Hindlimb muscle (tissue), 1 donor: Measurements from ENCODE around the gene C13orf46. TPM values are rescaled to one million over a fixed set of nuclear protein-coding genes. Genes with fewer than 3 reads are reported as not detected.
"Not testable (repeated sequence)": the region's sequence is repeated elsewhere in the genome, so short reads cannot be mapped to it uniquely, and the experiment has no call there.

Source experiments
- DNase-seq: peaks from one replicate; pipeline ENCODE4 v3.0.0-alpha.2; 2013
- polyA plus RNA-seq: library from polyadenylated mRNA; unstranded; fragments of 120-200 nt; gene quantifications from one replicate; pipeline ENCODE4 v1.2.1, GENCODE V29; 2013; ENCODE audit not compliant: insufficient read length

C13orf46 gene
- 0.39 TPM for polyA plus RNA-seq

DNA sequence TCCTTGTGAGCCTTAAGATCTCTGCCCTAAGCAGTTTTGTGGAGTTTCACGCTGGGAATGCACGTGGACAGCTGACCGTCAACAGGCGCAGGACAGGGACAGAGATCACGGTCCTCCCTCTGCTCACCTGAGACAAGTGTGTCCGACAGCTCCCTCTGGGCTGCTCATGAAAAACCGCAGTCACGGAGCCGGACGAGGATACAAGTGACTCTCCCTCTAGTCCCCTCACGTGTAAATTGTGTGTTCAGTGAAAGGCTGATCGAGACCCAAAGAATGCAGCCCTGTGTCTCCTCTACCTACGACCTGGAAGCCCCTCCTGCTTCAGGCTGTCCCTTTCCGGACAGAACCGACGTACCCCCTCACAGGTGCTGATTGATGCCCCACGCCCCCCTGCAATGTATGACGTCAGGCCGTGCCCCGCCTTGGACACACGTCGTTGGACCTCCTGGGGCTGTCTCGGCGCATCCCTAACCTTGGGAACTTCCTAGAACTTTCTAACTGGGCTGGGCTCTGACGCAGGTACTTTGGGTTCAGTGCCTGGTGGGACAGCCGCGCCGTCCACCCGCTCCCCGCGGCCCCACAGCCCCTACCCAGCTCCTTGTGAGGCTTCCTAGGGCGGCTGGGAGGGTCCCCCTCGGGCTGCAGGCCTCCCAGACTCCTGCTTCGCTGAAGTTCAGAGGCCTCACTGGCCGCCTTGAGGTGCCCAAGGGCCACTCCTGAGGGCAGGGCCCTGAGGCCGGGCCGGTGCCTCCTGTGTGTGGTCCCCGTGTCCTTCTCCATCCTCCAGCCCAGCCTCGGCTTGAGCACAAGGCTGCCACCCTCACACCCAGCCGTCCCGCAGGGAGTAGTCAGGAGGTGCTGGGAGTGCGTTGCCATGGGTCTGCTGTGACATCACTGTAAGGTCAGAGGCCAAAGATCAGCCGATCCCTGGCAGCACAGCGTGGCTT lies at the start of gene C13orf46:
C13orf46 (minus strand) TSS at position 859 of the 947 bp plus-strand sequence; CDS start at position 780, 79 bp downstream.
- no peak for DNase-seq

DNA sequence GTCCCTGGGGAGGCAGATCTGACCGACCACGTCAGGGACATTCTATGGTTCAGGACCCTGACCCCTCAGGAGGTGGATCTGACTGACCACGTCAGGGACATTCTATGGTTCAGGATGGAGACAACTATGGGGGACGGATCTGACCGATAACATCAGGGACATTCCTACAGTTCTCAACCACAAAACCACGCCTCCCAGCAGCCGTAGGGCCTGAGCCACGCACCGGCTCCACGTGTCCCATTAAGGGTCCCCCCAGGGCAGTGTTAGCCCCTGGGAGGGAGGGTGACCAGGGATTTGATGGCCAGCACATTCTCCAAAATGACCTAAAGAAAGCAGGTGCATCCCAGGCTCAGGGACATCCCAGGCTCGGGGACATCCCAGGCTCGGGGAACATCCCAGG lies 49.0 kb upstream of the C13orf46 start:
- DNase-seq = no peak

DNA sequence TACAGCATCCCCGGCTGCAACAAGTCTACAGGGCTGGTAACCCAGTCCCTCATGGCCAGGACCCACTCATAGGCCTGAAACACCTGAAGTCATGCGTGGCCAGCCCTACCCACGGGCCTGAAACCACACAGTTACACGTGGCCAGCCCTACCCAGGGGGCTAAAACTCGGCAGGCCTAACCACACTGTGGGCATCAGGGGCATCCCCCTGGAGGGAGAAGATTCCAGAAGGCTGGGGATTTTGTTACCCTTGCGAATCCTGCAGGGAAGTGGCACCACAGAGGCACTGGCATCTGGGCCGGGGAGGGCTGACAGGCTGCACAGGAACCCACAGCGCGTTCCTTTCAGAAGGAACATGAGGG lies 48.4 kb upstream of the C13orf46 start:
- DNase-seq = no peak

DNA sequence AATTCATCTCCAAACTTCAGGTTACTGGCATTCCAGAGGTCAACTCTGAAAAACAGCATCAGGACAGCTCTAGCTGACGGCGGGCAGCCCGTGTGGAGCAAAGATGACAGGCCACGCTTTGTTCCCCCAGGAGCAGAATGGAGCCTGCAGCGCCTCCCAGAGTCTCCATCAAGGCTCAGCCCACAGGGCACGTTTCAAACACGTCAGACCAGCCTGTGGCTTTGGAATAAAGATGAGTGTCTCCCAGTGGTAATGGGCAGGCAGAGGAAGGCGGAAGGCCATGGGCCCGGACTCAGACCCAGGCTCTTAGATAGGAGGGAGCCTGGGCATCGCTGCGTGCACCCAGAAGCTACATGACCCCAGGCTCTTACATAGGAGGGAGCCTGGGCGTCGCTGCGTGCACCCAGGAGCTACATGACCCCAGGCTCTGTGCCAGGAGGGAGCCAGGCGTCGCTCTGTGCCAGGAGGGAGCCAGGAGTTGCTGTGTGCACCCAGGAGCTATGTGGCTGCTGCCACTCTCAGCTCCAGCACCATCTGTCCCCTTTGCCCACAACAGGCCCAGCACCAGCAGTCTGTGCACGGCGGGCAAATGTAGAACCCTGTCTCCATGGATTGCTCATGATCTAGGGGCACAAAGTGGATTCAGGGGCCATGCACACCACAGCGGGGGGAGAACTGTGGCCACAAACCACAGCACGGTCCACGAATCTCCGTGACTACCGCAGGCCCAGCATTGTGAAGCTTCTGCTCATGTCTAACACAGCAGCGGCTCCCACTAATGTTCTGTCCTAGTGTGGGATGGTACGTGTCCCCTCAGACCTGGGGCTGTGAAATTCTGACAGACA lies 47.8 kb upstream of the C13orf46 start:
- DNase-seq = no peak

DNA sequence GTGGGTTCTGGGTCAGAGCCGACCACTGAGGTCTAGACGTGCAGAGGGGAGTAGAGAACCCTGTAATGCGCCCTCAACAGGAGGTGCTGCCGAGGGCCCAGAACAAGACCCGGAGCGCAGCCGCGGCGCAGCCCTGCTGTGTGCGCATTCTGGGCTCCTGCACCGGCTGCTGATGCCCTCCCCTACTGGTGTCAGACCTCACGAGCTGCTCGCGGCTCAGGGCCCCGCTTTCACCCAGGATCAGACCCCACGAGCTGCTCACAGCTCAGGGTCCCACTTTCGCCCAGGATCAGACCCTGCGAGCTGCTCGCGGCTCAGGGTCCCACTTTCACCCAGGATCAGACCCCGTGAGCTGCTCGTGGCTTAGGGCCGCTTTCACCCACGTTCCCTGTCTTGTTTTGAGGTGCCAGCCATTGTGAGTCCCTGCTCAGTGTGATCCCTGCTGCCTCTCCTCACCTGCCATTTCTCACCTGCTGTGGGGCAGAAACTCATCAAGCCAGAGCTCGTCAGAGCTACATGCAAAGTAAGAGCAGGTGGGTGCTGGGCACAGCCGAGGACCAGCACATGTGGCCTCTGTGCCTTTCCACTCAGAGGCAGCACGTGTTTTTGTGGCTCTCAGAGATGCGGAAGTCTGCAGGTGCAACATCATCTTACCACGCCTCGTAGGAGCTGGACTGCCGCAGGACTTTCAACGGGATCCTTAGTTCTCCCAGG lies 47.0 kb upstream of the C13orf46 start:
- no peak for DNase-seq

DNA sequence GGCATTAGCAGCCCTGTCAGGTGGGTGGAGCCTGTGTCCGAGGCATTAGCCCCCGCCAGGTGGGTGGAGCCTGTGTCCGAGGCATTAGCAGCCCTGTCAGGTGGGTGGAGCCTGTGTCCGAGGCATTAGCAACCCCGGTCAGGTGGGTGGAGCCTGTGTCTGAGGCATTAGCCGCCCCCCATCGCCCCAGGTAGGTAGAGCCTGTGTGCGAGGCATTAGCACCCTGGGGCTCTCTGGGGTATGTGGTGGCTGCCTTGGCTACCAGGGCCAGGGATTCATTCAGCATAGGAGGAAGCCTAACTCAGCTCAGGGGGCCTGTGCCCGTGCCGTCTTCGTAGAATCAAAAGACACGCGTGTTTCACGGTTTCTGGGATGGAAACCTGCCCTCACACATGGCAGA lies 46.3 kb upstream of the C13orf46 start:
- not testable (repeated sequence) for DNase-seq

DNA sequence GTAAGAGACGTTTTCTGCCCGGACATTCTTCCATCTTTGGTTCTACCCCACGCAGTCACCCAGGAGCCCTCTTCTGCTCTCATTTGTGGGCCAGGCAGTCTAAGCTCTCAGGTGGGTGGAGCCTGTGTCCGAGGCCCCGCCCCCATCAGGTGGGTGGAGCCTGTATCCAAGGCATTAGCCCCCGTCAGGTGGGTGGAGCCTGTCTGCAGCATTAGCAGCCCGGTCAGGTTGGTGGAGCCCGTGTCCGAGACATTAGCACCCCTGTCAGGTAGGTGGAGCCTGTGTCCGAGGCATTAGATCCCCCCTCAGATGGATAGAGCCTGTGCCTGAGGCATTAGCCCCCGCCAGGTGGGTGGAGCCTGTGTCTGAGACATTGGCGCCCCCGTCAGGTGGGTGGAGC lies 45.5 kb upstream of the C13orf46 start:
- no peak for DNase-seq

DNA sequence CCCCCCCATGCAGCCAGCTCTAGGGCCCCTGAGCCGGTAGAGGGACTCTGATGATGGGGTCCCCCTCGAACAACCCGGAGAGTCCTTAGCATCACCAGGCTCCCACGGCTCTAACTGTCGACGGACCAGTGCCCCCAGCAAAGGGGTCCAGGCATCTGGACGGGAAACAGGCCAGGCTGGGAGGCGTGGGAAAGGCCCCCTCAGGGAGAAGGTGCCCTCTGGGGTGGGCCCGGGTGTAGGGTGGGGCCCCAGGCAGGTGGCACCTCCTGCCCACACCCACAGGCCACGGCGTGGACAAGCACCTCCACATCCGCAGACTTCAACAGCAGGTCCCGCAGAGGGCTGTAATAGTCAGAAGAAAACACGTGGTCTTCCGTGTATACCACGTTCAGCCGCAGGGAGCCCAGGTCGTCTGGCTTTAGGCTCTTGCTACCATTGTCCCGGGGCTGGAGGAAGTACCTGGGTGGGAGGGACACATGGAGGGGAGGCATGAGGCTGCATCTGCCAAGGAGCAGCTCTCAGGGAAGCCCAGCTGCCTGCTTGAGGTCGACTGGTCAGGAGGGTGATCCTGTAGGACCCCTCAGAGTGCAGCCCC lies 44.7 kb upstream of the C13orf46 start:
- no peak for DNase-seq

DNA sequence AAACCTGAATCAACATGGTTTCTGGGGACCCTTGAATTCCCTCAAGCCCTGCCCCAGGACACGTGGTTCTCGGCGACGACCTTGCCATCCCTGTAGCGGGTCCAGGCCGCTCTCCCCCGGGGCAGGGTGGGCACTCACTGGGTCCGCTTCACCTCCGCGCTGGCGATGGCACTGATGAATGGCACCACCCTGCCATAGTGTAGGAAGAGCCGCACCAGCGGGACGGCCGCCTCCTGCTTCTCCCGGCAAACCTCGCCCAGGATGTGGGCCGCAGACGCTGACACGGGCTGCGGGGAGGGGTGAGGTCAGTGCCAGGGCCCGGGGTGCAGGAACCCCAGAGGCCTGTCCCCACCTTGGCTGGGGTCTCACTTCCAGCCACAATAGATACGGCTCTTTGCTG lies 44.1 kb upstream of the C13orf46 start:
- DNase-seq = no peak

DNA sequence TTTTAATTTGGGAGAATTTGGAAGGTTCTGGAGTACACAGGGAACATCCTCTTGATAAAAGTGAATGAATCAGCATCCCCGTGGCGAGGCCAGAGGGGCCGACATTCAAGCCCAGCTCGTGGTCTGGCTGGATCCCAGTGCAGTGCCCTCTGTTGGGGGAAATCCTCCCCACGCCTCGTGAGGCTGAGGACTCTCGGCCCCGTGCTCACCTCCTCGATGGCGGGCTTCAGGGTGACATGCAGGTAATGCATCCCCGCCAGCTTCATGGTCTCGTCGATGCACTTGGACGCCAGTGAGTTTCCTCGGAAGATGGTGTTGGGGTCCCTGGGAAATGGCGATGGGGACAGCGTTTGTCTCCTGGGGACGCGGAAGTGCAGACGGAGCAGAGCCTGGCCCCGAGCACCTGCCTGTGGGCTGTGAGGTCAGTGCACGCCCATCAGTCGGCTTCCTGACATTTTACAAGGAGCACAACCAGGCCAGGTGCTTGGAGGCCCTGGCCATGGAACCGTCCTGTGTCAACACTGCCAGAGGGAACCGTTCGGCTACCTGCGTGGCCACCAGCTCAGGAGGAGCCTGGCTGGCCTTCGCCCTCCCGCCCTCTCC lies 43.3 kb upstream of the C13orf46 start:
- DNase-seq = no peak

DNA sequence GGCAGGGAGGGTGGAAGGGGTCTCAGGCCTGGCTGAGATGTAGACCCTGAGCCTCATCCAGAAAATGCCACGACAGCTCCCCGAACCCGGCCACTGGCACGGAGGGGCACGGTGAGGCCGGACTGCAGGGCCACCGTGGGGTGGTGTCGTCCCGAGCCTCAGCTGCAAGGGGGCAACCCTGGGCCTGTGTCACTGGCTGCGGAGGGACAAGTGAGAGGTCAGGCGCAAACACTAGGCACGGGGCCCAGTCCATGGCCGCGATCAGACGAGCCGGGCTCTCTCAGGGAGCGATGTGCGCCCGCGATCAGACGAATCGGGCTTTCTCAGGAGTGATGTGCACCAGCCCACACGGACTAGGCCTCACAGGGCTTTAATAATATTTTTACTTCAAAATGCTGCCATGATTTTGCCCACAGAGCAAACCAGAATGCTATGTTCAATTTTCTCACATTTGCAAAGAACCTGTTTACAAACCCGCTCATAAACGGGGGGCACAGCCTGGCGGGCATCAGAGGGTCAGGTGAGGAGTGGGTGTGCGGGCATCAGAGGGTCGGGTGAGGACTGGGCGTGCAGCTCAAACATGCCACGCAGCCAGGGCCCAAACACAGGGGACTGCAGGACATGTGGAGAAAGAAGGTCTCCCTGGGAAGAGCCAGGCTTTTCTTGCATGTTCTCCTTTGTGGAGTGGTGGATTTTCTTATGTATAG lies 42.6 kb upstream of the C13orf46 start:
- DNase-seq = no peak

DNA sequence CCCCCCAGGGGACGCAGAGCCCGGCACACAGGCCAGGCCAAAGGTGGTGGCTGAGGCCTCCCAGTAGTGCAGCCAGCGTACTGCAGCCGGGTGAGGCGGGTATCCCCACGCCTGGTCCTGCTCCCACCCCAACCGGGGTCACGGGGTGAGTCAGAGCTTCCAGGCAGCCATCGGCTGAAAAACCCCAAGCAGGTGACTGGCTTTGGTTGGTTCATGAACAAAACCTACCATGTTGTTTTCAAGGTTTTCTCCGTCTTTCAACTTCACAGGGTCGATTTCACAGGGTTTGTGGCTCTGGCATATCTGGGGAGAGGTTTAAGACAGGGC lies 42.1 kb upstream of the C13orf46 start:
- no peak for DNase-seq

DNA sequence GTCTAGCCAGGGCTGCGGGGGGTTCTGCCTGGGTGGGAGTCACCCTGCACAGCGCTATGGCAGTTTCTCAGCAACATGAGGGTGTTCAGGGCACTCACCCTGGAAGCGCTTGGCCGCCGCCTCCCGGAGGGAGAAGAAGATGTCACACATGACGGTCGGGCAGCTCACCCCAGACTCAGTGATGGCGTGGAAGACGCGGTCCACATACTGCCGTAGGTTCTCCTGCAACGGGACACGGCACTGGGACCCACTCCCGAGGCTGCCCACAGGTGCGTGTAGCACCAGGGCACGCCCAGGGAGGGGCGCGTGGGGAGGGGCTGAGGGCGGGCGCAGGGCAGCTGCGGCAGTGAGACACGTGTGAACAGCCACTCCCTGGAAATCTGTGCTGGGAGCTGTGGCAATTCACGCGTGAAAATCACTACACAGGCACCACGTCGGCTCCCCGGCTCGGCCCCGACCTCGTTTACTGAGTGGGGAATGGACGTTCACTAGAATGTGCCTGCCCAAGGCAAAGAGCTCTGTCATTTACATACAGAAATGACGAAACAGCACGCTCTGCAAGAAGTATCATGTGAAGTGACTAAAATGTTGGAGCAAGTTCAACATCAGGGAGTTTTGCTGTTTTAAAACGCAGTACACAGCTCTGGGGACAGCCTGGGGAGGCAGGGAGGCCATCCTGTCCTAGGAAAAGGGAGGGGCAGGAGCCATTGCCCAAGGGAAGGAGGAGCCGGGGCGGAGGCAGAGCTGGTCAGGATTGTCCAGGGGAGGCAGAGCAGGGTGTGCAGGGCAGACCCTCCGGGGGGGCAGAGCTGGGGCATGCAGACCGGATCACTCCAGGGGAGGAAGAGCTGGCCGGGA lies 41.5 kb upstream of the C13orf46 start:
- peak; percentile 62 for DNase-seq

DNA sequence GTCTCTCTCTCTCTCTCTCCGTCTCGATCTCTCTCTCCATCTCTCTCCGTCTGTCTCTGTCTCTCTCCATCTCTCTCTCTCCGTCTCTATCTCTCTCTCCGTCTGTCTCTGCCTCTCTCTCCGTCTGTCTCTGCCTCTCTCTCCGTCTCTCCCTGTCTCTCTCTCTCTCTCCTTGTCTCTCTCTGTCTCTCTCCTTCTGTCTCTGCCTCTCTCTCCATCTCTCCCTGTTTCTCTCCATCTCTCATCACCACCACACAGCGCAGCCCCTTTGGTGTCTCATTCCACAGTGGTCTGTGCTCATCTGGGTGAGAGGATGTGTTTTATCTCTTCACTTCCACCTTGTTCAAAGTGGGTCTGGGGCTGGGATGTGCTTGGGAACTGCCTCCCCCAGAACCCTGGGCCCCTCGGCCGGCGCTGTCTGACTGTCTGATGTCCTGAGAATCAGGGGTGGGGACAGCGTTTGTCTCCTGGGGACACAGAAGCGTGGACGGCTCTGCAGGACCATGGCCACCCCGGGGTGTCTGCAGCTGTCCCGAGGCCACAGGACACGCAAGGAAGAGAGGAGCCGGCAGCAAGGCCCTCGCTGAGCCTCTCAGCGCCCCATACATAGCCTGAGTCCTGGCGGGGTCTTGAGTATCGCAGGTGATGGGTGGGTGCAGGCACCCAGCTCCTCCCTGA lies 40.2 kb upstream of the C13orf46 start:
- no peak for DNase-seq

DNA sequence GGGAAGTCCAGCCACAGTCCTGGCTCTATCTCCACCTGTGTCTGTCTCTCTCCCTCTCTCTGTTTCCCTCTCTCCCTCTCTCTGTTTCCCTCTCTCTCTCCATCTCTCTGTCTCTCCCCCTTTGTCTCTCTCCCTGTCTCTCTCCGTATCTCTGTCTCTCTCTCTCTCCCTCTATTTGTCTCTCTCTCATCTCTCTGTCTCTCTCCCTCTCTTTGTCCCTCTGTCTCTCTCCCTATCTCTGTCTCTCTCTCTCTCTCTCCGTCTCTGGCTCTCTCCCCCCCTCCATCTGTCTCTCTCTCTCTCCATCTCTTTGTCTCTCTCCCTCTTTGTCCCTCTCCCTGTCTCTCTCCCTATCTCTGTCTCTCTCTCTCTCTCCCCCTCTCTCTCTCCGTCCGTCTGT lies 39.5 kb upstream of the C13orf46 start:
- DNase-seq = no peak

DNA sequence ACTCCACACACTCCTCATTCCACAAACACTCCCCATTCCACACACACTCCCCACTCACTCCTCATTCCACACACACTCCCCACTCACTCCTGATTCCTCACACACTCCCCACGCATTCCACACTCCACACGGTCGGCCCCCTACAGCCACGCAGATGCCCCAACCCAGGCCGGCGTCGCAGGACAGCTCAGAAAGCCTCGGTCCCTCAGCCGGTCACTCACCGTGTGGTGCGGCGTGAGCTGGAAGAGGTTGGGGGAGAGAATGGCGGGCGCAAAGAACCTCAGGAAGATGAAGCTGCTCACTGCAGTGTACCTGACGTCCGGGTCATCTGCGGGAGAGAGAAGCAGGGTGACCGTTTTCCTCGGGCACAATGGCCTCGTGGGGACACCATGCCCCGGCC lies 39.0 kb upstream of the C13orf46 start:
- no peak for DNase-seq

DNA sequence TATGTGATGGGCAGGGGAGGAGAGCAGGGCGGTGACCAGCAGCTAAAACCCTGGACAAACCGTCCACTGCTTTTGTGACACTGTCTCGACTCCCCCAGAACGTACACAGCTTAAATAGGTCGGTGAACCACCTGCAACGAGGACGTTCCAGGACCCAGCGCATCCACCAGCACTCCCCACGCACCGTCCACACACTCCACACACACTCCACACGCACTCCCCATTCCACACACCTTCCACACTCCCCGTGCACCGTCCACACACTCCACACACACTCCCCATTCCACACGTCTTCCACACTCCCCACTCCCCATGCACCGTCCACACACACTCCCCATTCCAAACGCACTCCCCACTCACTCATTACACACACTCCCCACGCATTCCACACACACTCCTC lies 38.3 kb upstream of the C13orf46 start:
- no peak for DNase-seq

DNA sequence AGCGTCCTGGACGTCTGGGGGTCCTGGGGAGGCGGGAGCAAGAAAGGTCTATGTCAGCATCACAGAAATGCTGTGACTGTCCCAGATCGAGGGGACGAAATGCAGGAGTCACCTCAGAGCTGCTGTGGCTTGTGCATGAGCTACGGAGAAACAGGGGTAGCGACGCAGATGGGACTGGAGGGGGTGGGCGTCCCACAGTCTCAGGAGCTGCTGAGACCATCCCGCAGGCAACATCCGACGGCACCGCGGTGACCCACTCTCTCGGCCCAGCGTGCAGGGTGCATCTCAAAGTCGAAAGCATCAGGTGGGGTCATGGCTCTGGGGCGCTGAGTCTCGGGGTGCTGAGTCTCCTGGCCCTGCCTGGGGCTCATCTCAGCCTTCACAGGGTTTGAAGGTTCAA lies 37.4 kb upstream of the C13orf46 start:
- no peak for DNase-seq

DNA sequence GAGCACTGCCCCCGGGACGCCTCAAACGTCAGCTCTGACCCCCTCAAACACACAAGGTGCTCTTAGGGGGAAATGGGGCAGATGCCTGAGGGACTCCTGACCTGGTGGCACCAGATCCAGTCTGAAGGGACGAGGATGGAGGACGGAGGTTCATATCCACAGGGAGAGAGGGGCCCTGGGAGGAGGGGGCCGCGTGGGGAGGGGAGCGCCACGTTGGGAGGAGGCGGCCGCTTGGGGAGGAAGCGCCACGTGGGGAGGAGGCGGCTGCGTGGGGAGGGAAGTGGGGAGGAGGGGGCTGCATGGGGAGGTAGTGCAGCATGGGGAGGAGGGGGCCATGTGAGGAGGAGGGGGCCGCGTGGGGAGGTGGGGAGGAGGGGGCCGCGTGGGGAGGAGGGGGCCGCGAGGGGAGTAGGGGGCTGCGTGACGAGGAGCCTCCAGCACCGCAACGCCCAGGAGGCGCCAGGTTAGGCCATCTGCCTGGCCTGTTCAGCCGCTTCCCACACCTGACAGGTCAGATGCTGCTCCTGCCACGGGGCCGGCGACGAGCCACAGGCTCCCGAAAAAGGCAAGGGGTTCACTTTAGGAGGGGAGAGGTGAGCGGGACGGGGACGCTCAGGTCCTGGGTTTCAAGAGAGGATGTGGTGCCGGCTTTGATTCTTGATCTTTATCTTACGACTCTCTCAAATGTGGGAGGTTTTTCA lies 36.7 kb upstream of the C13orf46 start:
- DNase-seq = no peak
